NCI-H2029 (cell line): ENCODE data around the gene MLN.

Source experiments
- DNase-seq: peaks from one replicate; lab custom pipeline; 2025; lab: John Stamatoyannopoulos, UW

Gene MLN

GRCh38 chr6:33803571-33804053 is at the start of gene MLN:
MLN (minus strand) TSS chr6:33804003; CDS start chr6:33801163, 2,840 bp downstream.
- no peak for DNase-seq

GRCh38 chr6:33853026-33853425 is 49.2 kb upstream of the MLN start:
- no peak for DNase-seq

GRCh38 chr6:33851959-33852358 is 48.2 kb upstream of the MLN start:
- DNase-seq: no peak

GRCh38 chr6:33850869-33851541 is 47.2 kb upstream of the MLN start:
- DNase-seq: no peak

GRCh38 chr6:33850296-33850695 is 46.5 kb upstream of the MLN start:
- DNase-seq: no peak

GRCh38 chr6:33849500-33850075 is 45.8 kb upstream of the MLN start:
- DNase-seq: no peak

- no peak for DNase-seq
Measured at GRCh38 chr6:33848484-33848883, 44.7 kb upstream of the MLN start.

GRCh38 chr6:33847867-33848266 is 44.1 kb upstream of the MLN start:
- no peak for DNase-seq

- no peak for DNase-seq
Measured at GRCh38 chr6:33847078-33847477, 43.3 kb upstream of the MLN start.

- DNase-seq: no peak
Measured at GRCh38 chr6:33846226-33846625, 42.4 kb upstream of the MLN start.

- DNase-seq: no peak
Measured at GRCh38 chr6:33845031-33845745, 41.4 kb upstream of the MLN start.

- DNase-seq: no peak
Measured at GRCh38 chr6:33843131-33844121, 39.6 kb upstream of the MLN start.

- no peak for DNase-seq
Measured at GRCh38 chr6:33841868-33842267, 38.1 kb upstream of the MLN start.

- DNase-seq: no peak
Measured at GRCh38 chr6:33841070-33841469, 37.3 kb upstream of the MLN start.

- peak; percentile 56 for DNase-seq
Measured at GRCh38 chr6:33840048-33840926, 36.5 kb upstream of the MLN start.

GRCh38 chr6:33839399-33840047 is 35.7 kb upstream of the MLN start:
- no peak for DNase-seq

- no peak for DNase-seq
Measured at GRCh38 chr6:33838983-33839382, 35.2 kb upstream of the MLN start.

GRCh38 chr6:33837971-33838665 is 34.3 kb upstream of the MLN start:
- DNase-seq: no peak

- DNase-seq: no peak
Measured at GRCh38 chr6:33836806-33837469, 33.1 kb upstream of the MLN start.
